Lower leg skin (tissue), 3 donors: ENCODE measurements around the gene ZNF562.

ENCODE experiments used
- CTCF ChIP-seq, 3 donors: fragments of 450-650 bp; IDR thresholded peaks; one replicate each; pipeline ENCODE4 v1.5.1; 2016; ENCODE audit warnings: antibody characterized with exemption in 3 of 3, mild to moderate bottlenecking in 3 of 3, moderate library complexity in 2 of 3
- POLR2A ChIP-seq, 2 donors: fragments of 450-650 bp; IDR thresholded peaks; one replicate each; pipeline ENCODE4 v1.6.1; 2016 to 2017; ENCODE audit warnings: antibody characterized with exemption in 2 of 2, mild to moderate bottlenecking in 1 of 2, moderate library complexity in 1 of 2

GRCh38 chr19:9709305-9709704 lies 34.4 kb upstream of the ZNF562 start:
- TF ChIP-seq CTCF (IDR thresholded peaks at IDR 0.05) (no peak), POLR2A (IDR thresholded peaks at IDR 0.05) (no peak)
